K562 (cell line): ENCODE results near the gene ATP5PD. TPM values are rescaled to one million over a fixed set of nuclear protein-coding genes. Genes with fewer than 3 reads are reported as not detected.

ENCODE experiments used
- BHLHE40 ChIP-seq: IDR thresholded peaks from 2 replicates; pipeline ENCODE4 v1.6.1; 2011; ENCODE audit warnings: low read length, improper control_type of control experiment
- CCNT2 ChIP-seq: IDR thresholded peaks from 2 replicates; pipeline ENCODE4 v1.6.1; 2011; ENCODE audit warnings: borderline replicate concordance, low read depth, mild to moderate bottlenecking, moderate library complexity, mixed read lengths, low read length; ENCODE audit not compliant: insufficient read length; ENCODE audit errors: extremely low read depth
- DMBX1 ChIP-seq: fragments of 250-450 bp; sonication (Bioruptor Pico); IDR thresholded peaks from 2 replicates; pipeline ENCODE4 v1.8.0; 2022; ENCODE audit warnings: inconsistent platforms, mild to moderate bottlenecking, moderate library complexity, borderline replicate concordance
- FOXJ2 ChIP-seq: fragments of 200-800 bp; sonication (Bioruptor generic); IDR thresholded peaks from 2 replicates; pipeline ENCODE4 v1.6.1; 2016; ENCODE audit warnings: missing genetic modification characterization, missing compliant biosample characterization
- RBBP5 ChIP-seq: fragments of 200-600 bp; sonication (generic); IDR thresholded peaks from 2 replicates; pipeline ENCODE4 v1.6.1; 2012; ENCODE audit warnings: borderline replicate concordance, mild to moderate bottlenecking, low read length, control low read depth, inconsistent platforms; ENCODE audit not compliant: insufficient read depth, poor library complexity, severe bottlenecking
- TEAD4 ChIP-seq, 2 experiments: sonication (generic) in 1 of 2; formaldehyde crosslinking in 1 of 2; IDR thresholded peaks; 2 replicates each; pipeline versions ENCODE4 v1.6.1 to v1.8.0; 2012 to 2022; ENCODE audit warnings: borderline replicate concordance in 1 of 2, inconsistent platforms in 1 of 2, low read length in 1 of 2, mild to moderate bottlenecking in 1 of 2, missing genetic modification reagents in 1 of 2
- WHSC1 ChIP-seq: IDR thresholded peaks from one replicate; pipeline ENCODE4 v1.6.1; 2012; ENCODE audit warnings: low read length, control low read depth, inconsistent platforms
- ZBED1 ChIP-seq: IDR thresholded peaks from 2 replicates; pipeline ENCODE4 v1.6.1; 2014
- ZNF212 ChIP-seq: fragments of 450-650 bp; formaldehyde crosslinking; IDR thresholded peaks from 2 replicates; pipeline ENCODE4 v1.4.0; 2020; ENCODE audit warnings: mild to moderate bottlenecking
- ZNF507 ChIP-seq: conservative IDR thresholded peaks from 2 replicates; pipeline ENCODE4 v1.6.1; 2017; ENCODE audit warnings: missing genetic modification characterization, missing compliant biosample characterization
- ZNF778 ChIP-seq: fragments of 450-650 bp; formaldehyde crosslinking; IDR thresholded peaks from 2 replicates; pipeline ENCODE4 v1.4.0; 2020; ENCODE audit warnings: mild to moderate bottlenecking, moderate library complexity
- polyA plus RNA-seq, 8 experiments: library from polyadenylated mRNA; depleted of rRNA in 4 of 8; stranded (reverse) in 5 of 8; unstranded in 3 of 8; fragments of >200 nt; fragmentation: Nextera tagmentation in 2 of 8; fragmentation: Illumina TruSeq in 1 of 8; extraction: Ambion mirVana in 2 of 8; extraction: Trizol in 1 of 8; gene quantifications; 2 replicates each; pipeline versions ENCODE4 v1.2.1 to v1.2.3, GENCODE V29; 2011 to 2014; ENCODE audit warnings: inconsistent platforms in 1 of 8, missing spikeins in 1 of 8
- total RNA-seq, 7 experiments: library from RNA; depleted of rRNA in 6 of 7; stranded (reverse); fragments of >200 nt in 6 of 7; fragmentation: Illumina TruSeq in 2 of 7; extraction: Trizol in 2 of 7; gene quantifications; 2 replicates each; pipeline versions ENCODE4 v1.2.1 to v1.2.3, GENCODE V29; 2011 to 2021; ENCODE audit warnings: low replicate concordance in 1 of 7
- TF ChIP-seq, protein P1 (sequence below), 2 experiments: fragments of 250-450 bp in 1 of 2; fragments of 450-650 bp in 1 of 2; sonication (Bioruptor Pico) in 1 of 2; IDR thresholded peaks; 2 replicates each; pipeline versions ENCODE4 v1.6.1 to v1.8.0; 2016 to 2021; ENCODE audit warnings: mild to moderate bottlenecking in 2 of 2, moderate library complexity in 2 of 2, missing compliant biosample characterization in 1 of 2, missing genetic modification characterization in 1 of 2
- TF ChIP-seq, protein P2 (sequence below): sonication (generic); formaldehyde crosslinking; IDR thresholded peaks from 2 replicates; pipeline ENCODE4 v1.8.1; 2023; ENCODE audit warnings: mild to moderate bottlenecking, missing genetic modification reagents
- TF ChIP-seq, protein P3 (sequence below): fragments of 450-650 bp; formaldehyde crosslinking; IDR thresholded peaks from 2 replicates; pipeline ENCODE4 v1.4.0; 2022; ENCODE audit warnings: mild to moderate bottlenecking, moderate library complexity
- TF ChIP-seq, protein P4 (sequence below): fragments of 250-450 bp; sonication (Bioruptor Pico); IDR thresholded peaks from 2 replicates; pipeline ENCODE4 v1.8.0; 2021; ENCODE audit warnings: moderate library complexity, mild to moderate bottlenecking, inconsistent platforms

ATP5PD gene
- total and polyA plus RNA-seq, 9 of the 15 experiments (the other 6 are each of a cell fraction or from before 2014, with no cell fraction given) = 271 to 828 (median 432) TPM

DNA sequence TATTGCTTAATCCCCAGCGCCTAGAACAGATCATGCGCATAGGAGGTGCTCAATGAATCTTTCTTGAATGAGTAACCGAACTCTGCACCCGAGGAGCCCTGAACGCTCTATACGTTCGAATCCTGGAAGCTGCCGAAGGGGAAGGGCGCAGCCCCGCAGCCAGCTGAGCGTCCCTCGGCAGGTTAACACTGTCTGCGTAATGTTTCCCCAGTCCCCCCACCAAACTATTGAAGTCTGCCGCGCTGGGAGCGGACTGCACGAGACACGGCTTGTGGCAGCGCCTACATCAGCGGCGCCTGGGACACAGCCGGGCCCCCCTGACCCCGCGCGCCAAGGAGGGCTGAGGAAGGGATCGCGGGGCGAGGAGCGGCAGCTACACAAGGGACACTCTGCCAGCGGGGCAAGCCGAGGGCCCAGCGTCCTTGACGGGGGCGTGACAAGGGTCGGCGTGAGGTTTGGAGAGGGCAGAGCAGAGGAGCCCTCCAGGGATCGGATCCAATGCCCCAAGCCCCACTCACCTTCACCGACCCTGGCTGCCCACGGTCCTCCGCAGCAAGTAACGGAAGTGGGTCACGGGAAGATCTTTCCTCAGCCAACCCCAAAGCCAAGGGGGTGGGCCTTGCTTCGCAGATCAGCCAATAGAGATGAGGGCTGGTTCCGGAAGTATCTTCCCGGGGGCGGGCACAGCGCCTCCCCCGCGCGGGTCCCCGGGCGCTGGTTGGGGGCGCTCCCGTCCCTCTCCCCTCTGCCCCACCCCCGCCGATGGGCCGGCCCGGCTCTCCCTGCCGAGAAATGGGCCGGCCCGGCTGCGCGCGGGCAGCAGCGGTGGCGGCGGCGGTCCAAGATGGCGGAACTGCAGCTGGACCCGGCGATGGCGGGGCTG lies at the start of gene ATP5PD, which contains the start of gene KCTD2 (continued):
- TF ChIP-seq ZBED1 = no peak
- TF ChIP-seq RBBP5 = peak; percentile 93
- TF ChIP-seq ZNF507 (tag) = no peak
- TF ChIP-seq FOXJ2 (tag) = no peak
- peak; percentile 39 for TF ChIP-seq CCNT2
- TF ChIP-seq, protein P1, sequence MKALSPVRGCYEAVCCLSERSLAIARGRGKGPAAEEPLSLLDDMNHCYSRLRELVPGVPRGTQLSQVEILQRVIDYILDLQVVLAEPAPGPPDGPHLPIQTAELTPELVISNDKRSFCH (CRISPR knock-in tag; IDR thresholded peaks at IDR 0.05) = no peak
- TF ChIP-seq, protein P1 (tag; IDR thresholded peaks at IDR 0.05) = peak; percentile 76
- TF ChIP-seq, protein P2, sequence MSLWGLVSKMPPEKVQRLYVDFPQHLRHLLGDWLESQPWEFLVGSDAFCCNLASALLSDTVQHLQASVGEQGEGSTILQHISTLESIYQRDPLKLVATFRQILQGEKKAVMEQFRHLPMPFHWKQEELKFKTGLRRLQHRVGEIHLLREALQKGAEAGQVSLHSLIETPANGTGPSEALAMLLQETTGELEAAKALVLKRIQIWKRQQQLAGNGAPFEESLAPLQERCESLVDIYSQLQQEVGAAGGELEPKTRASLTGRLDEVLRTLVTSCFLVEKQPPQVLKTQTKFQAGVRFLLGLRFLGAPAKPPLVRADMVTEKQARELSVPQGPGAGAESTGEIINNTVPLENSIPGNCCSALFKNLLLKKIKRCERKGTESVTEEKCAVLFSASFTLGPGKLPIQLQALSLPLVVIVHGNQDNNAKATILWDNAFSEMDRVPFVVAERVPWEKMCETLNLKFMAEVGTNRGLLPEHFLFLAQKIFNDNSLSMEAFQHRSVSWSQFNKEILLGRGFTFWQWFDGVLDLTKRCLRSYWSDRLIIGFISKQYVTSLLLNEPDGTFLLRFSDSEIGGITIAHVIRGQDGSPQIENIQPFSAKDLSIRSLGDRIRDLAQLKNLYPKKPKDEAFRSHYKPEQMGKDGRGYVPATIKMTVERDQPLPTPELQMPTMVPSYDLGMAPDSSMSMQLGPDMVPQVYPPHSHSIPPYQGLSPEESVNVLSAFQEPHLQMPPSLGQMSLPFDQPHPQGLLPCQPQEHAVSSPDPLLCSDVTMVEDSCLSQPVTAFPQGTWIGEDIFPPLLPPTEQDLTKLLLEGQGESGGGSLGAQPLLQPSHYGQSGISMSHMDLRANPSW (CRISPR knock-in tag) = no peak
- no peak for TF ChIP-seq WHSC1
- TF ChIP-seq BHLHE40 = peak; percentile 78
- TF ChIP-seq, protein P3, sequence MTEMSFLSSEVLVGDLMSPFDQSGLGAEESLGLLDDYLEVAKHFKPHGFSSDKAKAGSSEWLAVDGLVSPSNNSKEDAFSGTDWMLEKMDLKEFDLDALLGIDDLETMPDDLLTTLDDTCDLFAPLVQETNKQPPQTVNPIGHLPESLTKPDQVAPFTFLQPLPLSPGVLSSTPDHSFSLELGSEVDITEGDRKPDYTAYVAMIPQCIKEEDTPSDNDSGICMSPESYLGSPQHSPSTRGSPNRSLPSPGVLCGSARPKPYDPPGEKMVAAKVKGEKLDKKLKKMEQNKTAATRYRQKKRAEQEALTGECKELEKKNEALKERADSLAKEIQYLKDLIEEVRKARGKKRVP (CRISPR knock-in tag) = no peak; the same call in 1 of the 2 replicates
- no peak for TF ChIP-seq DMBX1 (CRISPR knock-in tag)
- no peak for TF ChIP-seq TEAD4 (IDR thresholded peaks at IDR 0.05; ENCODE audit: low read length)
- no peak for TF ChIP-seq TEAD4 (CRISPR knock-in tag; IDR thresholded peaks at IDR 0.05; ENCODE audit: borderline replicate concordance)
- TF ChIP-seq, protein P4, sequence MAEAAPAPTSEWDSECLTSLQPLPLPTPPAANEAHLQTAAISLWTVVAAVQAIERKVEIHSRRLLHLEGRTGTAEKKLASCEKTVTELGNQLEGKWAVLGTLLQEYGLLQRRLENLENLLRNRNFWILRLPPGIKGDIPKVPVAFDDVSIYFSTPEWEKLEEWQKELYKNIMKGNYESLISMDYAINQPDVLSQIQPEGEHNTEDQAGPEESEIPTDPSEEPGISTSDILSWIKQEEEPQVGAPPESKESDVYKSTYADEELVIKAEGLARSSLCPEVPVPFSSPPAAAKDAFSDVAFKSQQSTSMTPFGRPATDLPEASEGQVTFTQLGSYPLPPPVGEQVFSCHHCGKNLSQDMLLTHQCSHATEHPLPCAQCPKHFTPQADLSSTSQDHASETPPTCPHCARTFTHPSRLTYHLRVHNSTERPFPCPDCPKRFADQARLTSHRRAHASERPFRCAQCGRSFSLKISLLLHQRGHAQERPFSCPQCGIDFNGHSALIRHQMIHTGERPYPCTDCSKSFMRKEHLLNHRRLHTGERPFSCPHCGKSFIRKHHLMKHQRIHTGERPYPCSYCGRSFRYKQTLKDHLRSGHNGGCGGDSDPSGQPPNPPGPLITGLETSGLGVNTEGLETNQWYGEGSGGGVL = no peak
- TF ChIP-seq ZNF212 (CRISPR knock-in tag) = no peak
- no peak for TF ChIP-seq ZNF778 (CRISPR knock-in tag)
